K562 (cell line): Measurements from ENCODE around the gene PIAS3.
"Not testable (repeated sequence)": the region's sequence is repeated elsewhere in the genome, so short reads cannot be mapped to it uniquely, and the experiment has no call there.

Source experiments
- CTCF ChIP-seq, 3 experiments: IDR thresholded peaks in 2 of 3; conservative IDR thresholded peaks in 1 of 3; 2 replicates each; pipeline ENCODE4 v1.5.1; 2011 to 2012; ENCODE audit warnings: low read length in 3 of 3, mild to moderate bottlenecking in 3 of 3, control low read depth in 2 of 3, improper control_type of control experiment in 1 of 3, inconsistent platforms in 1 of 3, low read depth in 1 of 3, mixed read lengths in 1 of 3, moderate library complexity in 1 of 3; ENCODE audit not compliant: insufficient read depth in 2 of 3
- DPF2 ChIP-seq: fragments of 450-650 bp; IDR thresholded peaks from 2 replicates; pipeline ENCODE4 v1.6.1; 2016
- EP300 ChIP-seq: IDR thresholded peaks from 2 replicates; pipeline ENCODE4 v1.6.1; 2012; ENCODE audit warnings: low read length, improper control_type of control experiment
- ERF ChIP-seq: fragments of 450-650 bp; formaldehyde crosslinking; IDR thresholded peaks from 2 replicates; pipeline ENCODE4 v1.4.0; 2020; ENCODE audit warnings: mild to moderate bottlenecking, mixed read lengths
- NR2C2 ChIP-seq, 2 experiments: fragments of 200-800 bp in 1 of 2; sonication (Bioruptor generic) in 1 of 2; sonication (generic) in 1 of 2; formaldehyde crosslinking in 1 of 2; IDR thresholded peaks; 2 replicates each; pipeline versions ENCODE4 v1.6.1 to v1.8.0; 2016 to 2022; ENCODE audit warnings: mild to moderate bottlenecking in 1 of 2, missing compliant biosample characterization in 1 of 2, missing genetic modification characterization in 1 of 2, missing genetic modification reagents in 1 of 2
- NRF1 ChIP-seq, 2 experiments: fragments of 450-650 bp; IDR thresholded peaks in 1 of 2; conservative IDR thresholded peaks in 1 of 2; 2 replicates each; pipeline ENCODE4 v1.6.1; 2014; ENCODE audit warnings: mild to moderate bottlenecking in 2 of 2
- POLR2A ChIP-seq: fragments of 450-650 bp; conservative IDR thresholded peaks from 2 replicates; pipeline ENCODE4 v1.6.1; 2016
- PREB ChIP-seq: sonication (generic); formaldehyde crosslinking; IDR thresholded peaks from 2 replicates; pipeline ENCODE4 v1.8.1; 2023; ENCODE audit warnings: mild to moderate bottlenecking, missing genetic modification reagents
- SIN3A ChIP-seq, 2 experiments: fragments of 150-350 bp in 1 of 2; IDR thresholded peaks; 2 replicates each; pipeline ENCODE4 v1.6.1; 2011 to 2016; ENCODE audit warnings: borderline replicate concordance in 2 of 2, low read depth in 2 of 2, low read length in 2 of 2, mild to moderate bottlenecking in 2 of 2, moderate library complexity in 2 of 2; ENCODE audit not compliant: control insufficient read depth in 1 of 2
- ZNF639 ChIP-seq, 2 experiments: fragments of 200-800 bp in 1 of 2; sonication (Bioruptor generic) in 1 of 2; sonication (generic) in 1 of 2; formaldehyde crosslinking in 1 of 2; IDR thresholded peaks in 1 of 2; conservative IDR thresholded peaks in 1 of 2; 2 replicates each; pipeline versions ENCODE4 v1.5.0 to v1.6.1; 2016 to 2020; ENCODE audit warnings: missing compliant biosample characterization in 1 of 2, missing genetic modification characterization in 1 of 2, missing genetic modification reagents in 1 of 2
- ZNF740 ChIP-seq, 3 experiments: fragments of 200-800 bp in 1 of 3; sonication (Bioruptor generic) in 1 of 3; sonication (generic) in 1 of 3; formaldehyde crosslinking in 1 of 3; IDR thresholded peaks; 2 replicates each; pipeline versions ENCODE4 v1.6.1 to v1.8.0; 2016 to 2022; ENCODE audit warnings: mild to moderate bottlenecking in 2 of 3, missing compliant biosample characterization in 2 of 3, missing genetic modification characterization in 2 of 3, missing genetic modification reagents in 1 of 3

GRCh38 chr1:145830810-145831209 lies 28.1 kb downstream of the PIAS3 start:
- not testable (repeated sequence) for TF ChIP-seq POLR2A; PREB; CTCF (IDR thresholded peaks at IDR 0.05 in 2 of 3, conservative IDR thresholded peaks at IDR 0.05 in 1 of 3; ENCODE audit: insufficient read depth in 2 of 3, low read depth in 1 of 3, low read length in 3 of 3); SIN3A (IDR thresholded peaks at IDR 0.05; ENCODE audit: borderline replicate concordance in 2 of 2, control insufficient read depth in 1 of 2, low read depth in 2 of 2, low read length in 2 of 2); DPF2; NRF1 (conservative IDR thresholded peaks at IDR 0.05 in 1 of 2, IDR thresholded peaks at IDR 0.05 in 1 of 2); ERF (CRISPR knock-in tag); EP300; NR2C2 (CRISPR knock-in tag; IDR thresholded peaks at IDR 0.05); NR2C2 (tag; IDR thresholded peaks at IDR 0.05); ZNF740 (CRISPR knock-in tag; IDR thresholded peaks at IDR 0.05); ZNF740 (tag; IDR thresholded peaks at IDR 0.05); ZNF639 (CRISPR knock-in tag; conservative IDR thresholded peaks at IDR 0.05 in 1 of 2, IDR thresholded peaks at IDR 0.05 in 1 of 2)
